HepG2 (cell line): ENCODE data around the gene EIF3B. TPM values are rescaled to one million over a fixed set of nuclear protein-coding genes. Genes with fewer than 3 reads are reported as not detected.

Experiments used
- ATF1 ChIP-seq: IDR thresholded peaks from 2 replicates; pipeline ENCODE4 v1.6.1; 2016; ENCODE audit warnings: mild to moderate bottlenecking, control low read depth
- BCL3 ChIP-seq: sonication (generic); formaldehyde crosslinking; IDR thresholded peaks from 2 replicates; pipeline ENCODE4 v1.5.1; 2020; ENCODE audit warnings: mild to moderate bottlenecking, missing genetic modification reagents, moderate library complexity
- BCLAF1 ChIP-seq: fragments of 450-650 bp; IDR thresholded peaks from 2 replicates; pipeline ENCODE4 v1.6.1; 2017; ENCODE audit warnings: mild to moderate bottlenecking
- BRF2 ChIP-seq: sonication (generic); formaldehyde crosslinking; IDR thresholded peaks from 2 replicates; pipeline ENCODE4 v1.8.1; 2022; ENCODE audit warnings: mild to moderate bottlenecking, missing genetic modification reagents
- FOSL1 ChIP-seq: sonication (generic); formaldehyde crosslinking; IDR thresholded peaks from 2 replicates; pipeline ENCODE4 v1.9.0; 2021; ENCODE audit warnings: missing genetic modification reagents, borderline replicate concordance
- FOXP1 ChIP-seq, 2 experiments: fragments of 450-650 bp in 1 of 2; IDR thresholded peaks; 2 replicates each; pipeline ENCODE4 v1.6.1; 2017 to 2018; ENCODE audit warnings: antibody characterized with exemption in 1 of 2
- JUN ChIP-seq: sonication (generic); formaldehyde crosslinking; IDR thresholded peaks from 2 replicates; pipeline ENCODE4 v1.4.0; 2020; ENCODE audit warnings: mild to moderate bottlenecking, missing genetic modification reagents
- LBX2 ChIP-seq: sonication (generic); formaldehyde crosslinking; IDR thresholded peaks from 2 replicates; pipeline ENCODE4 v1.5.0; 2020; ENCODE audit warnings: missing genetic modification reagents, mild to moderate bottlenecking, borderline replicate concordance
- MEIS2 ChIP-seq: sonication (generic); formaldehyde crosslinking; IDR thresholded peaks from 2 replicates; pipeline ENCODE4 v1.9.0; 2021; ENCODE audit warnings: mild to moderate bottlenecking, missing genetic modification reagents
- NR2F1 ChIP-seq, 2 experiments: fragments of 450-650 bp in 1 of 2; formaldehyde crosslinking in 1 of 2; IDR thresholded peaks; 2 replicates each; pipeline versions ENCODE4 v1.5.0 to v1.6.1; 2016 to 2020; ENCODE audit warnings: mild to moderate bottlenecking in 1 of 2, missing compliant biosample characterization in 1 of 2, missing genetic modification reagents in 1 of 2, moderate library complexity in 1 of 2
- TFE3 ChIP-seq: IDR thresholded peaks from 2 replicates; pipeline ENCODE4 v1.6.1; 2016
- ZMAT5 ChIP-seq: sonication (generic); formaldehyde crosslinking; IDR thresholded peaks from 2 replicates; pipeline ENCODE4 v1.5.0; 2020; ENCODE audit warnings: mild to moderate bottlenecking, low read depth, missing genetic modification reagents, borderline replicate concordance
- ZNF350 ChIP-seq: sonication (generic); formaldehyde crosslinking; IDR thresholded peaks from 2 replicates; pipeline ENCODE4 v1.4.0; 2020; ENCODE audit warnings: mild to moderate bottlenecking, low read depth, missing genetic modification reagents, borderline replicate concordance
- ZNF556 ChIP-seq: sonication (generic); formaldehyde crosslinking; IDR thresholded peaks from 2 replicates; pipeline ENCODE4 v1.4.0; 2020; ENCODE audit warnings: mild to moderate bottlenecking, missing genetic modification reagents, borderline replicate concordance
- ZNF597 ChIP-seq: sonication (generic); formaldehyde crosslinking; IDR thresholded peaks from 2 replicates; pipeline ENCODE4 v1.5.0; 2020; ENCODE audit warnings: missing genetic modification reagents
- polyA plus RNA-seq, 8 experiments: library from polyadenylated mRNA; depleted of rRNA in 3 of 8; stranded (reverse) in 7 of 8; unstranded in 1 of 8; fragments of >200 nt; fragmentation: Illumina TruSeq in 4 of 8; extraction: Trizol in 4 of 8; gene quantifications; 2 replicates each; pipeline versions ENCODE4 v1.2.1 to v1.2.3, GENCODE V29; 2011 to 2016; ENCODE audit warnings: low read depth in 4 of 8, missing spikeins in 1 of 8, mixed read lengths in 1 of 8; ENCODE audit not compliant: insufficient read depth in 1 of 8
- total RNA-seq, 5 experiments: library from RNA; depleted of rRNA; stranded (reverse); fragments of >200 nt; fragmentation: Illumina TruSeq; extraction: Trizol; gene quantifications; 2 replicates each; pipeline ENCODE4 v1.2.3, GENCODE V29; 2016; ENCODE audit warnings: low read depth in 1 of 5

EIF3B gene
- total and polyA plus RNA-seq, 2 of the 13 experiments (the other 11 are each of a cell fraction or from before 2014, with no cell fraction given) = 92.2 to 241 TPM

- TF ChIP-seq BCLAF1 (no peak), ZNF556 (no peak), ZNF350 (peak; percentile 58; the same call in 1 of the 2 replicates), JUN (CRISPR knock-in tag) (0 out of 2 replicates have a peak, but pooled peaks have one; percentile 11), ZMAT5 (CRISPR knock-in tag) (no peak), TFE3 (CRISPR knock-in tag) (no peak), BCL3 (CRISPR knock-in tag) (0 out of 2 replicates have a peak, but pooled peaks have one; percentile 1), MEIS2 (CRISPR knock-in tag) (no peak; the same call in 1 of the 2 replicates), FOXP1 (IDR thresholded peaks at IDR 0.05) (no peak), FOXP1 (CRISPR knock-in tag; IDR thresholded peaks at IDR 0.05) (no peak), ZNF597 (CRISPR knock-in tag) (no peak), FOSL1 (CRISPR knock-in tag) (no peak), BRF2 (CRISPR knock-in tag) (no peak), ATF1 (CRISPR knock-in tag) (peak; percentile 72), LBX2 (CRISPR knock-in tag) (no peak), NR2F1 (CRISPR knock-in tag; IDR thresholded peaks at IDR 0.05) (no peak)
Observed at GRCh38 chr7:2354186-2354938, at the start of gene EIF3B (continued).
